ENCODE measurements around the gene MYZAP.

Gene MYZAP

DNA sequence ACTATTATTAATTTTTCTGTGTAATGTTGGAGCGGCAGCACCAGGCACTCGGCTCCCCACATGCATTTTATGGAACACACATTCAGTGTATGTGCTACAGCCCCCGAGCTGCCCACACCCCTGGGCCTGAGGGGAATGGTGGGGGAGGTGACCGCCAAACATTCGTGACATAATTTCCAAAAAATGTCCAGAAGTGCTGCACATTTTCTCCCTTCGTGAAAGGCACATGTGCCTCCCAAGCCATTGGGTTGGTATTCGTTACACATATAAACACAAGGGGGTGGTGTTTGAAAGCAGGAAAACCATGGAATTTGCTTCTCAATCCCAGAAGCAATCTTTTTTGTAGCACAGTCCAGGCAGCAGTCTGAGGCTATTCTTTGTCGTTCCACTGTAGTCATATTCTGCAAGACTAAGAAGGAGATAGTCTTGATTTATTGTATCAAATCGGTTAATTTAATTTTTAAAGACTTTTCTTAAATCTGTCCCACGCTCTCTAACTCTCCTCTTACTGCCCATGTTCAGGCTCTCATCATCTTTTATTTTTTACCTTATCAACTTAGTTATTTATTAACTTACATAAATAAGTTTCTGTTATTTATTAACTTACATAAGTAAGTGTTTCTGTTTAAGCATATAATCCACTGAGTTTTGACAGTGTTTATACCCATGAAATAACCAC is 75.6 kb downstream of the MYZAP start:
- peak; percentile 75 for DNase-seq

DNA sequence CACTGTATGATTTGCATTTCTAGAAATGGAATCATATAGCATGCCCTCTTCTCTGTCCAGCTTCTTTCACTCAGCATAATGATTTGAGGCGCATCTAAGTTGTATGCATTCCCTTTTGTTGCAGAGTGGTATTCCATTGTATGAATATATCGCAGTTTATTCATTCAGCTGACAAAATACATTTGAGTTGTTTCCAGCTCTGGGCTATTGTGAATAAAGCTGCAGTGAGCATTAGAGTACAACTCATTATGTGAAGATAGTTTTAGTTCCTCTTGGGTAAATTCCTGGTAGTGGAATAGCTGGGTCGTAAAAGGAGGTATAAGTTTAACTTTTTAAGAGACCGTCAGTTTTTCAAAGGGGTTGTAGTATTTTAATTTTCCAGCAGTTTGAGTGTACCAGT is 76.3 kb downstream of the MYZAP start:
- peak; percentile 35 for DNase-seq

DNA sequence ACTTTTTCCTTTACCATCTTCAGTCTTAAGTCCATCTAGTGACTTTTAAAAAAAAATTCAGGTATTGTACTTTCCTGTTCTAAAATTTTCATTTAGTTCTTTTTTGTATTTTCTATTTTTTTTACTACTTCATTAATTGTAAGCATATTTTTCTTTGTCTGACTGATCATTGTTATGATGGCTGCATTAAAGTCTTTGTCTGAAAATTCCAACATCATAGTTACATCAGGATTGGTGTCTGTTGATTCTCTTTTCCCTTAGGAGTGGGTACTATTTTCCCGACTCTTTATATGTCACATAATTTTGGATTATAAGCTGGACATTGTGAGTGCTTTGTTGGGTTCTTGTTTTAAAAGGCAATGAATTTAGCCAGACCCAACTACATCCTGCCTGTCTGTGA is 79.9 kb downstream of the MYZAP start:
- no peak for DNase-seq

DNA sequence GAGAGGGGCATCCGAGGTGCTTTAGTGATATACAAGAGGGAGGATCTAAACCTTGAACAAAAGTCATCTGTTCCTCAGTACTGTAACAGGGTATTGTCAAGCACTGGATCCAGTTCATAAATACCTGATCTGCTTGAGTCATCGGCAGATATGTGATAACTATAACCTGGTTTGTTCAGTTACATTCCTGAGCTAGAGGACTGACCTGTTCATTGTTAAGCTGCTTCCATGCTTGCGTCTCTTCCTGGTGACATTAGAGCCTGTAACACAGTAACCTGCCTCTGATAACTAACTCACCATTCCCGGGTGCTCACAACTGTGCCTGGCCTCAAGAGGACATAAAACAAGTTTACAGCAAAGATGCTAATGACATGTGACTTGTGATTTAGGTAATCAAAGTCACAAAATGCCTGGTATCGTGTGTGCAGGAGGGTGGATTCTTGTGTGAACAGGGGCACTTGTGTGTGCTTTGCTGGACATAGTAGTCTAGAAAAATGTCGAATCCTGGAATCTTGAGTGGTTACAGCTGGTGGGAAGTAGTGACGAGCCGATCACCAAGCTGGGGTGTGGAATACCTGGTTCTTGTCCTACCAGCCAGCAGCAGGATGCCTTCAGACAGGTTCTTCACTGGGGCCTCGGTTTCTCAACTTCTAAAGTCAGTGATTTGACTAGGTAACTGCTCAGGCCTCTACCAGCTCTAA is 83.9 kb downstream of the MYZAP start:
- DNase-seq: no peak

DNA sequence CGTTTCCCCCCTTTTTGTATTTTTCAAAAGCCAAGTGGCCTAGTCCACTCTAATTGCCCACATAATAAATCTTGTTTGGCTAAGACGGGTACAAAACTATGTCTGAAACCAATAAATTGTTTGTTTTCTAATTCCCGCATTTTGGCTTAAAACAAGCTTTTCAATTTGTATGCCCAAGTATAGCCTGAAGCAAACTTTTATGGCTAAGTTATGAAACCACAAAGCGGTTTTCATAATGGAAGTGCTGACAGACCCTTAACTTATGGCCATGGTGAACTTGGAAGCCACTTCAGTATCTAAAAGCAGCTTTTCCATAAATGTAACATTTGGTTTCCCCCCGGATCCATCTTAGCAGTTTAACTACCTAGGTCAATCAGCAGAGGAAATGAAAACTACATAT is 84.9 kb downstream of the MYZAP start:
- no peak for DNase-seq

DNA sequence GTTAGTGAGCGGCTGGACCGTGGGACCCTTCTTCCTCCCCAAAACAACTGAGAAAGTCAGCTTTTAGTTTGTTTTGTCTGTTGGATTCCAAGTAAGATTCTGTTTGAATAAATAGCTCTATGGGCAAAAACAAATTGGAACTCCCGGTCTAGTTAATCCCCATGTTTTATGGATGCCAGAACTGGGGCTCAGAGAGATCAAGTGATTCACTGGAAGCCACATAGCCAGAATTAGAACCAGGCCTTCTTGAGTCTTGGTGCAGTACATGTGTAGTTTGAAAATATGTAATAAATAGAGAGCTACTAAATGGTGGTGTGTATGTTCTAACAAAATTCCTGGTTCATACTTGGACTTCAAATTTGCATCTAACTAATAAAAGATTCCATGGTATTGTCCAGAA is 85.5 kb downstream of the MYZAP start:
- DNase-seq: no peak

DNA sequence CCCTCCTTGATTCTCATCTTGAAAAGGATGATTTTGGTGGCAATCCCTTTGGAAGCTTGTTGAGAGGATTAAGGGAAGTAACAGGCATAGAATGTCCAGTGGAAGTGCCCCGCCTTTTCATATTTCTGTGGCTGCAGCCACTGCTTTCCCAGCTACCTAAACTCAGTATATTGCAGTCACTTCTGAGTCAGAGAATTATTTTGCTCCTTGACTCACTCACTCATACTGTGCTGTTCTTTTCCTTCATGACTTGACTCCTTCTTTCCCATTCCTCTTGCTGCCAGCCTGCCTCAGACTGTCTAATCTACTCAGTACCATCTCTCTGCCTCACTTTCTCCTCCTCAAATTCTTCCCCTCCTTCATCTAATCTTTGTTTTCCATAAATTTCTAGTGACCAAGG is 88.3 kb downstream of the MYZAP start:
- no peak for DNase-seq

DNA sequence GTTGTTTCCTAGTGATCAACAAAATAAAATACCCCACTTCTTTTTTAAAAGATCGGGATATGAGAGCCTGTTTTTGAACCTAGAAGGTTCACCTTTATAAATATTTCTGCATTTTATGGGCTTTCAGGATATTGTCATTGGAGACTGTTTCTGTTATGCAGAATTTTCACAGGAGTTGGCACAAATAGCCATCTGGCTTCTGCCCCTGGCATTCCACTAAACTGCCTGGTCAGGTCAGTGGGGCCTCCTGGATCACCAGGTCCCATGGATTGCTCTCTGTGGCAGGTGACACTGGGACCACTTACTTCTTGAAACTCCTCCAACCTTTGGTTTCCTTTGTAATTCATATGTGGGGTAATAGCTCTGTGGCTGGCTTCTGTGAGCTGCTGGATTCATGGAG is 89.3 kb downstream of the MYZAP start:
- DNase-seq: no peak

DNA sequence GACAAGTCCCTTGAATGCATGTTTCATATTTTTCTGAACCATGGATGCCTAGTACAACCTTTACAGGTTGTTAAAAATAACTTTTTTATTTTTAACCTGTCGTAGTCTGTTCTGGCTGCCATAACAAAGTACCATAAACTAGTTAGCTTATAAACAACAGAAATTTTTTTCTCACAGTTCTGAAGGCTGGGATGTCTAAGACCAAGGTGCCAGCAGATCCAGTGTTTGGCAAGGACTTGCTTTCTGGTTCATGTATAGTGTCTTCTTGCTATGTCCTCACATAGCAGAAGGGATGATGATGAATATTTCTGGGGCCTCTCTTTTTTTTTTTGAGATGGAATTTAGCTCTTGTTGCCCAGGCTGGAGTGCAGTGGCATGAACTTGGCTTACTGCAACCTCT is 91.8 kb downstream of the MYZAP start:
- no peak for DNase-seq

DNA sequence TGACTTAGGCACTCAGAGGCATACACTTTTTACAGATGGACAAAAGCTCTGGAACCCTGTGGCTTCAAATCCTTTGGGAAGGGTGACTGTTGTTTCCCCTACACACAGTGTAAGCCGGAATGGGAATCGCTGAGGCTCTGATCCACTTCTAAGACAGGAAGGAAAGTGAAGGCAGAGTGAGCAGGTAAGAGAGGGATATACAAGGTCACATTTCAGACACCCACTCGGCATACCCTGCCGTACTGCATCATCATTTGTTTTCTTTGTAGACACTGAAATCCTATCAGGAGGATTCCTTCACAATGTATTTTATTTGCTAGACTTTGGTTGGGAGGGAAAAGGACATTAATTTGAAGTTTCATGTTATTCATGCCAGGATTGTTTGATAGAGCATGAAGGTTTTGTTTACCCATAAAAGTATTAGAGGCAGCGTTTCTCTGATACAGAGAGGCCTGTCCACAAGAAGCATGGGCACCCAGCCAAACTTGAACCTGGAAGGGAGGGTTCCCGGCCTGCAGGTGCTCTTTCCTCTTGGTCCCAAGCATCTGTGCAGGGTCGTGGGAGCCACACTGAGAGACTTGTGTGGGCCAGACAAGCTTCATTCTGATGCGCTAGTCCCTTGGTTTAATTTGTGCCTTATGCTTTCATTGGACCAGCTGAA is 92.9 kb downstream of the MYZAP start:
- peak; percentile 23 for DNase-seq

DNA sequence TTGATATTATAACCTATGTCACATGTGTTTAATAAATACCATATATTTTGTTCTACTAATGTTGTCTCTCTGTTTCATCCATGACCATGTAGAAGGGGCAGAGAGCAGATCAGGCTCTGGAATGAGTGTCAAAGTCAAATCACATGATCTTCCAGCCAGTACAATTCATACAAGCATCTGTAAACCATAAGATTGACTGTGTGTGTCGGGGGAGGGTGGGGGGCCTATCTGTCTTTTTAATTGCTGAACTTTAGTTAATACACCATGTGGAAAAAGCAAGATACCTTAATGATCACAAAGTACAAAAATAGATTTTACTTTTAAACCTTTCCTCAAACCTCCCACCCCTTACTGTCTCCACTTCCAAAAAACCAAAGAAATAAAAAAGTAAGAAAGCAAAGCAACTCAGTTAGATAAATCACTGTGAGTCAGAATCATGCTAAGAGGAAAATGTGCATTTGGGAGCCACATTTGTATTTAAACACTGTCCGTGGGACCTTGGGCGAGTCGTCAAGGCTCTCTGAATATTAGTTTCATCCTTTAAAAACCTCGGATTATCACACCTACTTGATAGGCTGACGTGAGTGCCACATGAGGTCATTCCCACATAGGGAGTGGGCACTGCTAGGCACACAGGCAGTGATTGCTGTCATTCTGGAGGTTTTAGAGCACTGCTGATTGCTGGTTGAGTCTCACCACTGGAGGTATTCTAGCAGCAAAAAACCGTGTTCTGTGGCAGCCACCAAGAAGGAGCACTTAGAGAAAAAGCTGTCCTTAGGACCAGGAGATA is 93.8 kb downstream of the MYZAP start:
- no peak for DNase-seq

DNA sequence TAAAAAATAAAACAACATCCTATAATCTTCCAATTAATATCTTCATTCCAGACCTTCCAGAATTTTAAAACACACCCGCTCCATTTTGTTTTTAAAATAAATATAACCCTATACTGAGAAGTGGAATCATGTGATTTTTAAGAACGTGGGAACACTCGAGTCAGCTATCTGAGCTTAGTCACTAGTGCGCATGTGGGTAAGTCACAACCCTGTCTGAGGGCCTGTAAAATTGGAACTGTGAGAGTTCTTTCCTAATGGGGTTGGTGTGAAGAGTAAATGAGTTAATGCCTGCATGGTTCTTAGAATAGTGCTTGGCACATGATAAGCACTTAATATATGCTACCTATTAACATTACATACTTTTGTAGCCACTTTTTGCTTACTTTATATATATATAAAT is 95.0 kb downstream of the MYZAP start:
- DNase-seq: no peak

DNA sequence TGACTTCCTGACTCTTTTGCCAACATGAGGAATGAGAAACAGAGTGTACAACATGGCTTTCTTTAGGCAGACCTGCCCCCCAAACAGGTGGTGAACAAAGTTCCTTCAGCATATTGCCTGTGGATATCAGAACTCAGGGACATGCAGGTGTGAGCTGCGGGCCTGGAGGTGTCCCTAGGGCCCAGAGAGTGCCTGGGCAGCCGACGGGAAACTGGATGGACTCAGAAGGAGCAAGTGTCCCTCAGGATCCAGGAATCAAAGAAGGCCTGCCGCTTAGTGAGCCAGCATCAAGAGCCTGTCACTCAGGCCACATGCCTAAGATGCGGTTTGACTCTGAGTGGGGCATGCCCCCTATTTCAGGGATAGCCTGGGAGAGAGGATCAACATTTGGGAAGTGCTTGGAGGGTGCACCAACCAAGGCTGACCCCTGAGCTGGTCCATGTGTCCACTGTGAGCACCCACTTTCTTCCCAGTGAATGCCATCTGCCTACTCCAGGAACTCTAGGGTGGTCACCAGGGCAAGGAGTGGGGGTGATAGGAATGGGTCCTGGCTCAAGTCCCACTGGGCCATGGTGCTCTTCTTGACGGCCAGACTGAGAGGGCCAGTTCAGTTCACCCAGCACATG is 98.8 kb downstream of the MYZAP start:
- DNase-seq: no peak

DNA sequence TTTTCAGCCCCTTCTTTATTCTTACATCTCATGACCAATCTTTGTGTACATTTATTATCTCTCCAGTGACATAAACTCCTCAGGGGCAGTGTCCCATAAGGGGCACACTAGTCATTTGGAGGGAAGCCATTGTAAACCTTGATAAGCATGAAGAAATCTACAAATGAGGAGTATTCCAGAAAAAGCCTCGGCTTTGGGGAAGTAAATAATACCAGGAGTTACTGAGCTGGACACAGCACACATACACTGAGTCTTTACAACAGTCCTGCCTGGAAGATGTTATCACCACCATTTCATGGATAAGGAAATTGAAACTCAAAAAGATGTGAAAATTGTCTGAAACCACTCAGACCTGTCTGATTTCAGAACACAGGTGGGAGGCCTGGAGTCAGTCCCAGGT is 99.4 kb downstream of the MYZAP start:
- no peak for DNase-seq

DNA sequence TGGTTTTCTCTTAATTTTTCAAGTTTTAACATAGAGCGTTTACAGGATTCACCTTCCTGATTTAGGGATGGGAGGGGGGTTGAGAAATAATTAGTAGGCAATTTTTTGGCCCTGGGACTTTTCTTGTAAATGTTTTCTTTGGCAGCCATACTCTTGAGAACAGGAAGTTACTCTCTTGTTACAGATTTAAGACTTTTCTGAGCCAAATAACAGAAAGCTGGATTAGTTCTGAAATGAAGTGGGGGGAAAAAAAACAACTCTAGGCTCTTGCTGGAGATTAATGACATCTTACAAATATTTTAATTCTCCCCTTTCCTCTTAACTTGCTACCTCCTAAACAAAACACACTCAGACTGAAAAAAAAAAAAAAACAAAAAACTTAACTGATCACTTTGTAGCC is 101.0 kb downstream of the MYZAP start:
- DNase-seq: no peak

DNA sequence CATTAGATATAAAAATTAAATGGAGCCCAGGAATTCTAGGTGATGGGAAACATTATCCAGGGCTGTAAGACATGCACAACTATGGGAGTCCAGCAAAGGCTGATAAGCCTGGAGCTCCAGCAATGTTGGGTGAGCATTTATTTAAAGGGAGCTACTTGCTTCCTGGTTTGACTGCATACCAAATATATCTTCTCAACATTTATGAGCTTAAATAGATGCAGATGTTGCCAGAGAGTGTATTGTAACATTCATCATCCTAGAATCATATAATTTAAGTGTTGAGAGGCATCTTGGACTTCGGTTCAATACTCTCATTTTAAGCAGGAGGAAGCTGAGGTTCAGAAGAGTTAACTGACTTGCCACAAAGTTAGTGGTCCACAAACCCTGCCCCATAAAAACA is 102.6 kb downstream of the MYZAP start:
- DNase-seq: no peak

DNA sequence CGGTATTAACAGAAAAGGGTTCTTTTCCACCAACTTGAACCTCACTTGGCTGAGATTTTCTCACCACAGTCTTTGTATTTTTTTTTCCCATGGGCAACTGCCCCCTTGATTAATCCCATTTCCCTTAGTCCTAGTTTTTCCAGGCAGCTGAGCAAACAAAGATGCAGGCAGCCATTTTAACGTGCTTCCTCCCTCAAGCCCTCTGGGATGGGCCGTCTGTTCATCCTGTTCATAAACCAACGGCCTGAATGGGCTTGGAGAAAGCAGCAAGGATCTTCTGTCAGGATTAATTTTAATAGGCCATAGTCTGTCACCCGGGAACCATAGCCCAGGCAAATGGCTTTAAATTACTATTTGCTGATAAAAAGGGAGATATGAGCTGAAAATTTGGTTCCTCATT is 104.4 kb downstream of the MYZAP start:
- DNase-seq: peak; percentile 75

DNA sequence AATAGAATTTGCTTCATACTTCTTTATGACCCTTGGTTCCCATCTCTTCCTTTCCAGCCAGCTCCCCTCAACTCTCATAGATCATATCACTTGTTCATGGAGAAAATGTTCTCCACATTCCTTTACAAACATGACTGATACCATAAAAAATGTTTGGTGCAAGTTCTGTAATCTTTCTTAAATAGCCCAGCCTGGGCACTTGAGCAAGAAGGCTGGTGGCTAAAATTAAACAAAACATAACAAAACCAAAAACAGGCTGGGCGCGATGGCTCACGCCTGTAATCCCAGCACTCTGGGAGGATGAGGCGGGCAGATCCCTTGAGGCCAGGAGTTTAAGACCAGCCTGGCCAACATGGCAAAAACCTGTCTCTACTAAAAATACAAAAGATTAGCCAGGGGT is 105.9 kb downstream of the MYZAP start:
- no peak for DNase-seq

DNA sequence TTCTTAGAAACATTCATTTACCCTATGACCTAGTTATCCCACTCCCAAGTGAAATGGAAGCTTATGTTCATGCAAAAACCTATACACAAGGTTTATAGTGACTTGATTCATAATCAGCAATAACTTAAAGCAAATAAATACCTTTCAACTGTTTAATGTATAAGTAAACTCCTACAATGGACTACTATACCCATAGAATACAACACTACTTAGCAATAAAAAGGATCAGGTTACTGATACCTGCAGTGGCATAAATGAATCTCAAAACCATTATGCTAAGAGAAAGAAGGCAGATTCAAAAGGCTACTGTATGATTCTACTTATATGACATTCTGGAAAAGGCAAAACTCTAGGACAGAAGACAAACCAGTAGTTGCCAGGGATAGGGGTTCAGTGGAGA is 106.5 kb downstream of the MYZAP start:
- no peak for DNase-seq

DNA sequence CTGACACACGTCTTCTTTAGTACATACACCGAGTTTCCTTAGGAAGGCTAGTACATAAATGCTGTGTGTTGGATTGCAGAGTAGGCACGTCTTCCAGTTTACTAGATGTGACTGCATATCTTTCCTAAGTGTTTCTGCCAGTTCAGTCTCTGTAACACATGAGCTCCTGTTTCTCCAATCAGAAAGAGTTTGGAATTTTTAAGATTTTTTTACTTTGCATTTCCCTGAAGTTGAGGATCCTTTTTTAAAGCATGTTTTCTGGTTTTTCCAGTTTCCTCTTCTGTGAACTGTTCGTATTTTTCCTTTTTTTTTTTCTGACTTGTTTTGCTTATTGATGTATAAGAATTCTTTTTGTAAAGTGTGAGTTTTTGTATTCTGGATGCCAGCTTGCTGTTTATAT is 107.3 kb downstream of the MYZAP start:
- no peak for DNase-seq

DNA sequence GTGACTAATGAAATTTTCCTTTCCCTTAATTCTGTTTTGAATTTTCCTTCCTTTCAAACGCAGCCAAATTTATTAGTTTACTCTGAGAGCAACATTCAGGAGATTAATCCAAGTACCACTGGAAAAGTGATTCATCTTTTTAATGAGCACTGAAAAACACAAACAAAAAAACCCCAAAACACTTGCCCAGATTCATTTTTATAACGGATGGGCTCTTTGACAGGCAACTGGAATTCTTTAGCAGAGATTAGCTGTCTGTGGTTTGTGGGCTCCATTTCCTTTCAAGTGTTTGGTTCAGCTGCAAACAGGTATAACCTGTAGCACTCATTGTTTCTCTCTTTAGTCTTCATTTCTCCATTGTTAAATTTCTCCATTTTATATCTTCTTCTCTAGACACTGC is 111.7 kb downstream of the MYZAP start:
- DNase-seq: peak; percentile 56

DNA sequence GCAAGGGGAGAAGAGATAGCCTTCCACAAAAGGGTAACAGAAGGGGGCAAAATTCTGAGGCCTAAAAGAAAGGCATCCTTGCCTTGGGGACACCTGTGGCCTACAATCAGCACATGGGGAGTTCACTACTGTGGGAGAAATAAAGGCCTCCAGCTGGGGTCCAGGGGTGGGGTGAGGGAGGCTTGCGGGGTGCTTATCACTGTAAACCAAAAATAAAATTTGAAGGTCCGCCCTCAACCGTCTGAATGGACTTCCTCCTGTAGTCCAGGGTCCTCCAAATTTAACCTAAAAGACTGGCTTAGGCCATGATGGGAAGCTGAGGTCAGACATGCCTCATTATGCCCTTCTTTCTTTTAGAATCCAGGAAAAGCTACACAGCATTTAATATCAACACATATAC is 112.7 kb downstream of the MYZAP start:
- no peak for DNase-seq

DNA sequence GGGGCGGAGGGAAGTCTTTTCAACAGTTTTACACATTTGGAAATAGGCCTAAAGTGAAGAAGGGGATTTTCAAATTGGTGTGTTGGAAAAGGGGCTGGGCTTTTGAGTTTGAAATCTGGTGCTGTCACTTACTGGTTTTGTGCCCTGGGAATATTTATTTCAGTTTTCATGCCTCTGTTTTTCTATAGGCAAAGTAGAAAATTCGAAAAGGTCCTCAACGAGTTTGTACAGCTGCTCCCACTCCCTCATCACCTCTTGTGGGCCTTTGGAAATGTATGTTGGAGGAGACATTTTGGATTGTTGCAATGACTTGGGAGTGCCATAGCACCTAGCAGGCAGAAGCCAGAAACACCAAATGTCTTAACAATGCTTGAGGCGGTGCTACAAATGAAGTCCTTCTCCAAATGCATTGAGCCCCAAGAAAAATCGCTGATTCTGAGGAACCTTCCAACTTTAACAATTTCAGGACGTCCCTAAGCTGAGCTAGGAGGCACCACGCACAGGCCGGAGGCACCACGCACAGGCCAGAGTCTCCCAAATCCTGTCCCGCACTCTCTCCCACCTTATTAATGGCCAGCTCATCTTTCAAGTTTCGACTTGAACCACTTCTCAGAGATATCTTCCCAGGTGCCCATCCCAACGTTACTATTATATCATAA is 114.2 kb downstream of the MYZAP start:
- peak; percentile 64 for DNase-seq

Measured in DMS53 (cell line).